Neuron (in vitro differentiated cells): Measurements from ENCODE around the gene SARDH.
A peak's percentile ranks its signal among the peaks of the same experiment; 100 is the strongest.

ENCODE experiments used
- H2AFZ ChIP-seq: one replicate; pipeline ENCODE4 v1.6.1; 2013; ENCODE audit warnings: low read depth, mild to moderate bottlenecking, inconsistent platforms, low read length, moderate library complexity
- H3K27me3 ChIP-seq: one replicate; pipeline ENCODE4 v1.6.1; 2013; ENCODE audit warnings: low read length; ENCODE audit not compliant: insufficient read depth
- H3K36me3 ChIP-seq: one replicate; pipeline ENCODE4 v1.6.1; 2013; ENCODE audit warnings: low read length; ENCODE audit not compliant: insufficient read depth
- H3K4me1 ChIP-seq: one replicate; pipeline ENCODE4 v1.6.1; 2013; ENCODE audit warnings: low read length; ENCODE audit not compliant: insufficient read depth
- H3K4me3 ChIP-seq: 2 replicates; pipeline ENCODE4 v1.5.1; 2013; ENCODE audit warnings: mild to moderate bottlenecking, low read length, moderate library complexity
- H3K9me3 ChIP-seq: one replicate; pipeline ENCODE4 v1.6.1; 2013; ENCODE audit warnings: low read length

SARDH gene, protein sequence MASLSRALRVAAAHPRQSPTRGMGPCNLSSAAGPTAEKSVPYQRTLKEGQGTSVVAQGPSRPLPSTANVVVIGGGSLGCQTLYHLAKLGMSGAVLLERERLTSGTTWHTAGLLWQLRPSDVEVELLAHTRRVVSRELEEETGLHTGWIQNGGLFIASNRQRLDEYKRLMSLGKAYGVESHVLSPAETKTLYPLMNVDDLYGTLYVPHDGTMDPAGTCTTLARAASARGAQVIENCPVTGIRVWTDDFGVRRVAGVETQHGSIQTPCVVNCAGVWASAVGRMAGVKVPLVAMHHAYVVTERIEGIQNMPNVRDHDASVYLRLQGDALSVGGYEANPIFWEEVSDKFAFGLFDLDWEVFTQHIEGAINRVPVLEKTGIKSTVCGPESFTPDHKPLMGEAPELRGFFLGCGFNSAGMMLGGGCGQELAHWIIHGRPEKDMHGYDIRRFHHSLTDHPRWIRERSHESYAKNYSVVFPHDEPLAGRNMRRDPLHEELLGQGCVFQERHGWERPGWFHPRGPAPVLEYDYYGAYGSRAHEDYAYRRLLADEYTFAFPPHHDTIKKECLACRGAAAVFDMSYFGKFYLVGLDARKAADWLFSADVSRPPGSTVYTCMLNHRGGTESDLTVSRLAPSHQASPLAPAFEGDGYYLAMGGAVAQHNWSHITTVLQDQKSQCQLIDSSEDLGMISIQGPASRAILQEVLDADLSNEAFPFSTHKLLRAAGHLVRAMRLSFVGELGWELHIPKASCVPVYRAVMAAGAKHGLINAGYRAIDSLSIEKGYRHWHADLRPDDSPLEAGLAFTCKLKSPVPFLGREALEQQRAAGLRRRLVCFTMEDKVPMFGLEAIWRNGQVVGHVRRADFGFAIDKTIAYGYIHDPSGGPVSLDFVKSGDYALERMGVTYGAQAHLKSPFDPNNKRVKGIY

DNA sequence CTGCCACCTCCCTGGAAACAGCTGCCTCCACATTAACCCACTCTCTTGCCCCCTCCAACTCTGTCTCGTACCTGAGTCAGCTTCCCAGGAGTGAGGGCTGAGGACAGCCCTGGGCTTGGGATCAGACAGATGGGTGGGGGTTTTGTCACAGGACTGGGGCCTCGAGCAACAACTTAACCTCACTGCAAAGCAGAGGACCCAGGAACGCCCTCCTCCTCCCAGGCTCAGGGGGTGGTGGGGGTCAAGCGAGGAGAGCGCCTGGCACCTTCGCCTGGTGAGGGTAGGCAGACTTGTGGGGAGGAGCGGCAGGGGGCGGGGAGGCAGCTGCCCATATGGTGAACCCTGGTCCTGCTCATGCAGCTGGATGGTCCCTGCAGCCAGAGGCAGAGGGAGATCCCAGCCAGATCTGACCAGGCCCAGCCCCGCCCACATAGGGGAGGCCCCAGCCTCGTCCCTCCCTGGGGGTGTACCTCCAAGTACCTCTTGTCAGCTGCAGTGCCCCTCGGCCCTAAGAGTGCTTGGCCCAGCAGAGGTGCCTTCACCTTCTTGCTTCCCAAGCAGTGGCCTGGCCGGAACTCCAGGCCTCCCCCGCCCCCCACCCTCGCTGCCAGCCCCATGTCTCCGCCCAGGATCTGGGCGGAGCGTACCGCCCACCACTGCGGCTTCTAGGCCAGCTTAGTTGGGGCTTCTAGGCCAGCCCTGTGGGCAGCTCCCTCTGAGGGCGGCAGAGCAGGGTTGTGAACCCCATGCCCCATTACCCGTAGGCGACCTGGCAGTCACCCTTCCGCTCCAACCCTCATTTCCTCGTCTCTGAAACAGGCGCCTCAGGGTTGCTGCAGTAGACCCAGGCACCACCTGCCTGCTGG, at the start of gene SARDH:
Gene SARDH, minus strand, starts transcription at position 579 of the 866 bp plus-strand sequence. CDS start 4,179 bp downstream, outside the sequence.
- H3K9me3 ChIP-seq = no peaks in the 10 kb centered on the region

DNA sequence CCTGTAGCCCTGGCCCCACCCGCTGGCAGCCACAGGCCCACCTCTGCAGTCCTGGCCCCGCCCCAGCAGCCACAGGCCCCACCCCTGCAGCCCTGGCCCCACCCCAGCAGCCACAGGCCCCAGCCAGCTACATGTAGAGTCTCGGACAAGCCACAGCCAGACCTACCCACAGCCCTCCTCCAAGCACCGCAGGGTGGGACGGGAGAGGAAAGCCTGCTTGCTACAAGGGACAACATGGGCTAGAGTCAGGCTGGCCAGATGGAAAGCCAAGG, 49.5 kb upstream of the SARDH start:
- H3K27me3 ChIP-seq = no peaks in the 10 kb centered on the region
- H3K9me3 ChIP-seq = no peaks in the 10 kb centered on the region
- H3K36me3 ChIP-seq = peaks cover 54% of the 10 kb centered on the region
- H2AFZ ChIP-seq = no peak overlapping the region
- no peak overlapping the region for H3K4me3 ChIP-seq
- H3K4me1 ChIP-seq = peaks cover 8% of the 10 kb centered on the region

More for the DNA sequence above, at the start of gene SARDH:
- Histone ChIP-seq H3K4me1 (peaks cover 9% of the 10 kb centered on the region), H3K4me3 (peak within 1 kb of the TSS; percentile 55), H2AFZ (peak within 1 kb of the TSS; percentile 75), H3K36me3 (no peaks in the 10 kb centered on the region), H3K27me3 (no peaks in the 10 kb centered on the region)

DNA sequence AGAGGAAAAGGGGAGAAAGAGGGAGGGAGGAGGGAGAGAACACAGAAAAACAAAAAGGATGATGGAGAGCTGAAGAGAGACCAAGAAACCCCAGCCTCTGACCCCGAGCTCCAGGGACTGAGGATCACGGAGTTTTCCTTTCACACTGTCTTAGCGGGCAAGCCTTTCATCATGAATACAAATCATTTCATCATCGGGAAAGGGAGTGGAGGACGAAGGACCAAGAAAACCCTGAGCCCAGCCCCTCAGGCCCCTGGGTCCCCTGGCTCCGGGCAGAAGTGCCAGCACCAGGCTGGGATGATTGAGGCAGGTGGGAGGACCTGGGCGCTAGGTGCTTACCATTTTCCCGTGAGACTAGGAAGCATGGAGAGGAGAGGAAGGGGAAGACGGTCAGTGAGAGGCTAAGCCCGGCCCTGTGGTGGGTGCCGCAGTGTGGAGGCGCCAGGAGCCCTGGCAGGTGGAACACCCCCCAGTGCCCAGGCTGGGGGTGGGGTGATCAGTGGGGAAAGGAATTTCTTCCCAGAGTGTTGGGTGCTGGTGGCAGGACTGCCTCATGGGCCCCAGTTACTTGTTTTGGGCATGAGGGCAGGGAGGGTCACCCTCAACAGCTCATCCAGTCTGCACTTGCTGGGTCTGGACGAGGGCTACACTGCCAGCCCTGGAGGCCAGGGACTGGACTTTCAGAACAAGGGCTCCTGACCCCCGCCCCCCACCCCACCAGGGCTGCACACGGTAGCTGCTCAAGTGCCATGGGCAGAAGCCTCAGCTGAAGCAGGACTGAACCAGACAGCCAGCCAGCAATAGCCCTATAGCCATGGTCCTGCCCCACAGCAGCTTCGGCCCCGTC, 49.0 kb upstream of the SARDH start:
- Histone ChIP-seq H3K36me3 (peaks cover 51% of the 10 kb centered on the region), H3K9me3 (no peaks in the 10 kb centered on the region), H2AFZ (no peak overlapping the region), H3K4me1 (peaks cover 8% of the 10 kb centered on the region), H3K4me3 (no peak overlapping the region), H3K27me3 (no peaks in the 10 kb centered on the region)

DNA sequence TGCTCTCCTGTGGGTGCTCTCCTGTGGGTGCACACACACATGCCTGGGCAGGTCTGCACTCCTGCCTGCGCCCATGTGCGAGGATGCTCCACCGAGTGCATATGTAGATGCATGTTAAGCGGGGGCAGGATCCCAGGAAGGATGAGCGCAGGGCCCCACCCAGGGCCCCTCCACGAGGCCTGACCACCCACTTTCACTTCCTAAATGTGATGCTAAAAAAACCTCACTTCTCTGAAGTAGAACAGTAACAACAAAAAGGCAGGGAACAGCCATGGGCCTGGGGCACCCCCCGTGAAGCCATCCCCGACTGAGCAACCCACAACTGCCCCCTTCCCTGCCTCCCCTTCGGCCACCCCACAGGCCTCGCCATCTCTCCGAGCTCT, 48.2 kb upstream of the SARDH start:
- Histone ChIP-seq H2AFZ (no peak overlapping the region), H3K4me1 (peaks cover 8% of the 10 kb centered on the region), H3K27me3 (no peaks in the 10 kb centered on the region), H3K9me3 (no peaks in the 10 kb centered on the region), H3K4me3 (no peak overlapping the region), H3K36me3 (peaks cover 47% of the 10 kb centered on the region)

DNA sequence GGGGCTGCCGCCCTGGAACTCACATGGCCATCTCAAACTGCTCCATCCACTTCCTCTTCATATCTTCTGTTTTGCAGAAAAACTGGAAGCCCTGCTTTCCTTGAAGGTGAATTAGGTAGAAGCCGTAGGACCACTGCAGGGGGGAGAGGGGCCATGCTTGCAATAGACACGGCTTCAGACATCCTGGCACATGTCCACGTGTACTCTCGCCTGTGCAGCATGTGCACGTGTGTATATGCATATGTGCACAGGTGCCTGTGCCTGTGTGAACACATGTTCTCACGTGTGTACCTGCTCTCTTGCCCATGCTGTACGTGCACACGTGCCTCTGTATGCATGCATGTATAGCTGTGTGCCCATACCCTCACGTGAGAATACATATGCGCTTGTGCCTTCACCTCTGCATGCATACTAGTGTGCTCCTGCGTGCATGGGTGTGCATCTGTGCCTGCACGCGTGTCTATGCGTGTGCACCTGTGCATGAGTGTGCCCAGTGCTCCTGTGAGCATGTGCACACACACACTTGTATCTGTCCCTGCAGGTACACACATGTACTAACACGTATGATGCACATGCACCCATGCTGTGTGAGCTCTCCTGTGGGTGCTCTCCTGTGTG, 47.7 kb upstream of the SARDH start:
- H3K36me3 ChIP-seq = peaks cover 48% of the 10 kb centered on the region

DNA sequence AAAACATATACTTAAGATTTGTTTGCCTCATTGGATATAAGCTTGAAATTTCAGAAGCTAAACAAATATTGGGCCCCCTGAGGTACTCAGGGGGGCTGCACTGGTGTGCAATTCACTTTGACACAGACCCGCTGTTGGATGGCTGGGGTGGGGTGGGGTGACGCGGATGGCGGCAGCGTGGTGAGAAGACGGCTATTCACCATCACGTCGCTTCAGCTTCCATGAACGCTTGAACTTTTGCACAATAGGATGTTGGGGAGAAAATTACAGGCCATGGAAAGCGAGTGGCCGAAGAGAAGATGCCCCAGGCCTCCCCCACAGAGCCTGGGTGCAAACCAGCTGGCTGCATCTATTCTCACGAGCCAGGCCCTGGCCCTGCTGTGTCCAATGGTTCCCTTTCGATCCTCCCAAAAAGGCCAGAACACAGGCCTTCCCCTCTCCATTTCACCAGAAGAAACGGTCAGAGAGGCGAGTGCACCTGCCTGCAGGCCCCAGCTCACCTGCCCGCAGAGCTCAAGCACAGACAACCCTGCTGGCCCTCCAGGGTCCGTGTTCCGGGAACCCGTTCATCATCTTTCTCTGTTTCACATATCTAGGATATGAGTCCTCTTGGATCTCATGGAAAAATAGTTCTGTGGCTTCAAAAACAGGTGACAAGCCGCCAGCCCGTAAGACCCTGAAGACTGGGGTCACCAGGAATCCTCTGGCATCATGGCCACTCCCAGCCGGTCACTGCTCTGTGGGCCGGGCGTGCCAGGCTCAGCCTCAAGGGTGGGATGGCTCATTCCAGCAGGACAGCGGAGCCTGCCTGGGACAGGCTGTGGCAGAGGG, 46.8 kb upstream of the SARDH start:
- H3K4me3 ChIP-seq = no peak overlapping the region
- H2AFZ ChIP-seq = no peak overlapping the region
- peaks cover 47% of the 10 kb centered on the region for H3K36me3 ChIP-seq
- H3K27me3 ChIP-seq = no peaks in the 10 kb centered on the region
- no peaks in the 10 kb centered on the region for H3K9me3 ChIP-seq
- peaks cover 8% of the 10 kb centered on the region for H3K4me1 ChIP-seq

More for the DNA sequence above, 47.7 kb upstream of the SARDH start:
- Histone ChIP-seq H3K27me3 (no peaks in the 10 kb centered on the region), H3K4me3 (no peak overlapping the region), H2AFZ (no peak overlapping the region), H3K4me1 (peaks cover 8% of the 10 kb centered on the region), H3K9me3 (no peaks in the 10 kb centered on the region)

DNA sequence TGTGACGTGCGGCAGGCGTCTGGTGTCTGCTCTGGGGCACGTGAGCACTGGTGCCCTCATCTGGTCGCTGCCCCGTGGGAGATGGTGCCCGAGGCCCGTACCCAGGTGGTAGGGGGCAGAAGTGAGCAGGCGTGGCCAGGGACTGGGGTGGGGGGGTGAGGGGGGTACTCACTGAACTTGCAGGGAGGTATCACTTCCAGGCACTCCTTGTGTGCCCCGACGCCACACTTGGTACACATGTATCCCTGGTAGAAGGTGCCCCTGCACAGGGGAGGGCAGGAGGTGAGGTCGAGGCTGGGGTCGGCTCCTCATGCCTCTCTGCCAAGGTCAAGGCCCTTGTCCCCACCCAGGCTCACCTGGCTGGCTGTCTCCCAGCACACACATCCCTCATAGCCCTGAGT, 45.2 kb upstream of the SARDH start:
- Histone ChIP-seq H3K4me3 (no peak overlapping the region), H3K9me3 (no peaks in the 10 kb centered on the region), H3K27me3 (no peaks in the 10 kb centered on the region), H3K36me3 (peaks cover 46% of the 10 kb centered on the region), H3K4me1 (peaks cover 8% of the 10 kb centered on the region), H2AFZ (no peak overlapping the region)

DNA sequence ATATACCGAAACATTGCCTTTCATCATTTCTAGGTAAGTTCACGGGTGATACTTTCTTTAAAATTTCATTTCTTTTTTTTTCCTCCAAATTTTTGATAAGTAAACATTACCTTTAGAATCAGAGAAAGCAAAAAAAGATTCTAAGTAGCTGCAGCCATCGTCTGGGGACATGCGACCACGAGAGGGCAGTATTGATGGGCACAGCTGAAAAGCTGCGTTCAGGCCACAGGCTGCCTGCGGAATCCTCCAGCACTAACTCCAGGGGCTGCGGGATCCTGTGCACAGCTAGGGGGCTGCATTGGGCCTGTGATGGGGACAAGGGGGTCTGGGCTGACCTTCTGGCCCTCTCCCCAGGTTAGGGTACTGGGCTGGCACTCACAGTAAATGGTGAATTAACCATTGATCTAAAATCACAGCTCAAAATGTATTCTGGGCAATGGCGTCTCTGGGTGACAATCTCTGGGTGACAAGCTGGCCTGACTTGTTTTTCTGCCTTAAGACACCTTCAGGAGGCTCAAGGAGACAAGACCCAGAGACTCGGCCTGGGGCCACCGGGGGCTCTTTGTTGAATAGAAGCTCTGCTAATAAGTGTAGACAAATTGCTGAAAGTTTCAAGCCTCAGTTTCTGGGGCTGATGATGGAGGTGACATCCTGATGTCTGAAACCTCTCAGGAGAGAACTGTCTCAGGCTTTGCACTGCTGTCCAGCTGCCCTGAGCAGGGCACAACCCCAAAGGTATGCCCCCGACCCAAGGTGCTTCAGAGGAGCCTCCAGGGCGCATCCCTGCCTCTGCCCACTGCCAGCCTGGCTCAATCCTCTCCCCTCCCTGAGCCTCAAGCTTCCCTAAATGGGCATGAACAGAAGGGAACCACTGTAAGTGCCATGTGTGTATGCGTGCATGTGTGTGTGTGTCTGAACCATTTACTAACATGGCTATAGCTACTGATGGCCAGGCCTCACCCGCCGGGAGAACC, 44.3 kb upstream of the SARDH start:
- Histone ChIP-seq H3K9me3 (no peaks in the 10 kb centered on the region), H3K4me1 (peaks cover 8% of the 10 kb centered on the region), H3K36me3 (peaks cover 52% of the 10 kb centered on the region)

DNA sequence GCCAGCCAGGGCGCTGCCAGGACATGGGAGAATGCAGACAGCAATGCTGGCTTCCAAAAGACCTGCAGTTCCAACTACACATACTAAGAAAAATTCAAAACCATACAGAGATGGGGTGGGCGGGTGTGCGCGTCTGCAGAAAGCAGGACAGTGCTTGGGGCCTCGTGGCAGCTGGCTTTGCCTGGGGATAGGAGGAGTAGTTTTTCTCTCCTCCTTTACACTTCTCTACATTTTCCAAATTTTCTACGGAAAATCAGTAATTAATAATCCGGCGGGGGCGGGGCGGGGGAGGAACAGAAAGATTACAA, 43.6 kb upstream of the SARDH start:
- H3K27me3 ChIP-seq = no peaks in the 10 kb centered on the region
- peaks cover 3% of the 10 kb centered on the region for H3K4me1 ChIP-seq
- H3K4me3 ChIP-seq = no peak overlapping the region
- no peaks in the 10 kb centered on the region for H3K9me3 ChIP-seq
- H2AFZ ChIP-seq = no peak overlapping the region
- peaks cover 59% of the 10 kb centered on the region for H3K36me3 ChIP-seq

More for the DNA sequence above, 44.3 kb upstream of the SARDH start:
- H3K27me3 ChIP-seq = no peaks in the 10 kb centered on the region
- no peak overlapping the region for H3K4me3 ChIP-seq
- no peak overlapping the region for H2AFZ ChIP-seq

DNA sequence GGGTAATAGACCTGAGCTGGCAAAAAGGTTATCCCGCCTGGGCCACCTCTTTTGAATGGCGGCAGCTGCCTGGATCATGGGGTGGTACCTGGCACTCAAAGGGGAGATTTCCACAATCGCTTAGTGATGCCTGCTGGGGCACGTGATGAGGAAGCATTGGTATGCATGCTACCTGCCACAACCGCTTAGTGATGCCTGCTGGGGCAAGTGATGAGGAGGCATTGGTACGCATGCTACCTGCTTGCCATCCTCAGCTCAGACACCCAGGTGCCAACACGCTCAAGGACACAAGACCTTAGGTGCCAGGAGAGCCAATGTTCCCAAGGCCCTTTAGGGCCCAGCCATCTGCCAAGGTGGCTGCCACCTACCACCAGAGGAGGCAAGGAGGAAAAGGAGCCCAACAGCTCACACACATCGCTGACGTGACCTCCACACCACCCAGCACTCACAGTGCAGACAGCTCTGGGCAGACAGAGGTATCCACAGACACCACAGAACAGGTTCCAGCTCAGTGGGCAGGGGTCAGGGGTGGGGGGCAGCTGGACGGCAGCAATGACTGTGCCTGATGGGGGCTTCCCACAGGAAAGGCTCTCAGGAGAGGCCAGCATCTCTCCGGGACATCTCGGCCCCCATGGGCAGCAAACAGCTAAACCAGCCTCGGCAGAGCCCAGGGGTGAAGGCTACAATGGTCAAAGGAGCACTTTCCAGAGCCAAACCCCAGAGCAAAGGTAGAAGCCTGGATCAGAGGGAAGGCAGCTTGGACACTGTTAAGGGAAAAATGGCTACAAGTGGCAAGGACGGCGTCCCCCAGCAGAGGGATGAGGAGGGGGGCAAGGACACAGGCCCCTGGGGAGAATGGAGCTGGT, 43.0 kb upstream of the SARDH start:
- H3K27me3 ChIP-seq = no peaks in the 10 kb centered on the region
- peaks cover 61% of the 10 kb centered on the region for H3K36me3 ChIP-seq
- no peak overlapping the region for H2AFZ ChIP-seq
- no peaks in the 10 kb centered on the region for H3K4me1 ChIP-seq
- no peaks in the 10 kb centered on the region for H3K9me3 ChIP-seq
- no peak overlapping the region for H3K4me3 ChIP-seq
